Hepatocyte (in vitro differentiated cells): ENCODE data around the gene PTPRN.

Experiments
- CTCF ChIP-seq: fragments of 200-600 bp; sonication (generic); IDR thresholded peaks from 2 replicates; pipeline ENCODE4 v1.5.1; 2016; ENCODE audit warnings: antibody characterized with exemption, mild to moderate bottlenecking; ENCODE audit not compliant: poor library complexity
- EZH2 ChIP-seq: fragments of 200-600 bp; sonication (generic); IDR thresholded peaks from 2 replicates; pipeline ENCODE4 v1.6.1; 2016; ENCODE audit warnings: antibody characterized with exemption, mild to moderate bottlenecking, borderline replicate concordance

- TF ChIP-seq EZH2 (no peak), CTCF (no peak)
Observed at GRCh38 chr2:219354582-219354981, 45.4 kb upstream of the PTPRN start.
